ENCODE measurements around the gene ZDHHC22. TPM values are rescaled to one million over a fixed set of nuclear protein-coding genes. Genes with fewer than 3 reads are reported as not detected.

The ZDHHC22 gene
- total and polyA plus RNA-seq, 8 donors = 0.08 to 0.18 TPM; not detected in 6

DNA sequence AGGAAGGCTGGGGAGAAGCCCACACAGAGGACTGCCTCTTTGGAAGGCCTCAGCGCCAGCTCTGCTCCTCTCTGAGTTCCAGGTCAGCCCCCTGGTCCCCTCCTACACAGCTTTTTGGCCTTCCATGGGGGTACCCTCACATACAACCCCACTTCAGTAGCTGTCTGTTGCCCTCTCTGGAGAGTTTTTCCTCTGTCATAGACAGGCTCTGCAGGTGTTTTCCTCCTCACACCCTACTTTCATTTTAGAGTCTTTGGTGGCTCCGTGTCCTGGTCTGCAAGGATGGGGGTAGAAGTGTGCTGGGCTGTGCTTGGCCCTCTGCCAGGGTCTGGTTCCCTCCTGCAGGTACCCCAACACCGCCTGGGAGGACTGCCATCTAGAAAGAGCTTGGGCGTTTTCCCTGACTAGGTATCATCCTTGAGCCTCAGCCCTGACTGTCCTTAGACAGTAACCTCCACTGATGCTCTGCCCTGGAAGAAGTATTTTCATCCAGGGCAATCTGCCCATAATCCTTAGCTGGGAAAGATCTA lies 15.1 kb downstream of the ZDHHC22 start:
- intact Hi-C loops (cut with DNase I; ENCODE audit: low total_unique reads) = loop anchor here (5.0 kb wide), 1 partner anchor 34 kb away; no protein-coding TSS in a partner anchor

DNA sequence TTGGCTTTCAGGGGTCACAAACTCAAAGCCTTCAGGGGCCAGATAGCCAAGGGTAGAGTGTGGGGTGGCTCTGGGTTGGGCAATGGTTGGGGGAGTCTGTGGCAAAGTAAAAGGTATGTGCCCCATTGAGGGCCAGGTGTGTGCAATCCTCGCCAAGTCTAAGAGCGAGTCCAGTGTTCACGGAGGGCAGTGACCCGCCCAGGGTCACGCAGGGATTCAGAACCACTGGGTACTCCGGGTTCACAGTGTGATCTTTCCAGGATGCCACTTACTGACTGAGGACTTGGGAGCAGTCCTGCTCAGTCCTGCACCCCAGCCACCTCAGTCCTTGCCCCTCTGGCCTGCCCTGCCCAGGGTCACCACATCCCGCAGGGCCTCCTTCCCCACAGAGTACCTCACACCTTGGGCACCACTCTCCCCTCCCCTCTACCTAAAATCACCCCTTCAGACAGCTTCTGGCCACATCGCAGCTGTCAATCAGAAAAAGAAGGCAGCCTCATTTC lies 15.7 kb downstream of the ZDHHC22 start:
- Histone ChIP-seq H3K4me3 (no peak overlapping the region), H3K27ac (no peak overlapping the region), H3K36me3 (peaks cover 0 to 6% (median 2%) of the 10 kb centered on the region in 4 donors), H3K4me1 (peaks cover 25 to 47% (median 35%) of the 10 kb centered on the region in 4 donors), H3K9me3 (no peaks in the 10 kb centered on the region), H3K27me3 (peaks cover 0 to 43% (median 6%) of the 10 kb centered on the region in 3 donors)
- DNase-seq = no peak
- 85 to 96% (median 90%) methylated on average over 6 to 8 of the region's 8 CpGs for WGBS, 5 donors
- no peak for TF ChIP-seq POLR2AphosphoS5 (IDR thresholded peaks at IDR 0.05)
- no peak for TF ChIP-seq POLR2A (IDR thresholded peaks at IDR 0.05)
- TF ChIP-seq, protein P1, sequence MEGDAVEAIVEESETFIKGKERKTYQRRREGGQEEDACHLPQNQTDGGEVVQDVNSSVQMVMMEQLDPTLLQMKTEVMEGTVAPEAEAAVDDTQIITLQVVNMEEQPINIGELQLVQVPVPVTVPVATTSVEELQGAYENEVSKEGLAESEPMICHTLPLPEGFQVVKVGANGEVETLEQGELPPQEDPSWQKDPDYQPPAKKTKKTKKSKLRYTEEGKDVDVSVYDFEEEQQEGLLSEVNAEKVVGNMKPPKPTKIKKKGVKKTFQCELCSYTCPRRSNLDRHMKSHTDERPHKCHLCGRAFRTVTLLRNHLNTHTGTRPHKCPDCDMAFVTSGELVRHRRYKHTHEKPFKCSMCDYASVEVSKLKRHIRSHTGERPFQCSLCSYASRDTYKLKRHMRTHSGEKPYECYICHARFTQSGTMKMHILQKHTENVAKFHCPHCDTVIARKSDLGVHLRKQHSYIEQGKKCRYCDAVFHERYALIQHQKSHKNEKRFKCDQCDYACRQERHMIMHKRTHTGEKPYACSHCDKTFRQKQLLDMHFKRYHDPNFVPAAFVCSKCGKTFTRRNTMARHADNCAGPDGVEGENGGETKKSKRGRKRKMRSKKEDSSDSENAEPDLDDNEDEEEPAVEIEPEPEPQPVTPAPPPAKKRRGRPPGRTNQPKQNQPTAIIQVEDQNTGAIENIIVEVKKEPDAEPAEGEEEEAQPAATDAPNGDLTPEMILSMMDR (IDR thresholded peaks at IDR 0.05) = no peak
- no peak for TF ChIP-seq EP300 (IDR thresholded peaks at IDR 0.05)
- intact Hi-C loops (cut with DNase I; ENCODE audit: low total_unique reads) = loop anchor here (5.0 kb wide), 1 partner anchor 34 kb away; no protein-coding TSS in a partner anchor

More for the DNA sequence above, 15.1 kb downstream of the ZDHHC22 start:
- H3K27ac ChIP-seq = no peak overlapping the region
- no peaks in the 10 kb centered on the region for H3K36me3 ChIP-seq
- DNase-seq = no peak
- H3K9me3 ChIP-seq = no peaks in the 10 kb centered on the region
- H3K4me1 ChIP-seq = peaks cover 24 to 41% (median 29%) of the 10 kb centered on the region in 4 donors
- H3K27me3 ChIP-seq = peaks cover 0 to 48% (median 6%) of the 10 kb centered on the region in 3 donors
- TF ChIP-seq EP300 (IDR thresholded peaks at IDR 0.05) (no peak), POLR2A (IDR thresholded peaks at IDR 0.05) (no peak)
- TF ChIP-seq, protein P1 (IDR thresholded peaks at IDR 0.05) = no peak
- 80 to 95% (median 89%) methylated on average over 4 of the region's 4 CpGs for WGBS, 5 donors
- no peak overlapping the region for H3K4me3 ChIP-seq

DNA sequence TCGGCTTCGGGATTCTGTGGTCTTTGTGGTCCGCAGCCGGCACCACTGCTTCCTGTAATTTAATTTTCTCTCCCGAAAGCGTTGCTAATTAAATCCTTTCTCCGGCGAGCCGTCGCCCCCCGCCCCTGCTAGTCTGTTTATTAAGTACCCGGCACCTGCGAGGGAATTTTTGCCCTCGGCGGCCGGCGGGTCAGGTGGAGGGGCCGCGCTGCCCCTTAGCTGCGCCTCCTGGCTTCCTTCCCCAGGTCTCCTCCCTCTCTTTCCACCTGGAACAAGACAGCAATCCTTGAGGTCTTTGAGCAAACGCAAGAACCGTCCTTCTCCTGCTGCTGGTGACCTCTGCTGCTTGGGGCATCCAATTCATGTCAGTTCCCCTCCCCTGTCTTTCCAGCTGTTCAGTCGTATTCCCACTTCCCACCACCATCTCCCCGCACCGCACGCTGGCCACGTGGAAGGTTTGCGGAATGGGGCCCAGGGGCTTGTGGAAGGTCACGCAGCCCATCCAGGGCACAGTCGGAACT lies 16.2 kb downstream of the ZDHHC22 start:
- TF ChIP-seq, protein P1 (IDR thresholded peaks at IDR 0.05) = peak in 2 of 7 experiments; percentile 15 to 24
- TF ChIP-seq POLR2AphosphoS5 (IDR thresholded peaks at IDR 0.05) = no peak
- no peak for TF ChIP-seq POLR2A (IDR thresholded peaks at IDR 0.05)
- Histone ChIP-seq H3K27me3 (peaks cover 0 to 43% (median 6%) of the 10 kb centered on the region in 3 donors), H3K4me1 (peaks cover 25 to 52% (median 39%) of the 10 kb centered on the region in 4 donors), H3K27ac (peak overlapping the region in 1 of 5 donors; percentile 47), H3K4me3 (peak overlapping the region; percentile 51 to 58 (median 56)), H3K36me3 (peaks cover 0 to 9% (median 2%) of the 10 kb centered on the region in 4 donors), H3K9me3 (no peaks in the 10 kb centered on the region)
- 16 to 21% (median 18%) methylated on average over 27 to 30 of the region's 30 CpGs for WGBS, 5 donors
- DNase-seq = no peak
- intact Hi-C loops (cut with DNase I; ENCODE audit: low total_unique reads) = loop anchor here (5.0 kb wide), 1 partner anchor 33 kb away; no protein-coding TSS in a partner anchor

DNA sequence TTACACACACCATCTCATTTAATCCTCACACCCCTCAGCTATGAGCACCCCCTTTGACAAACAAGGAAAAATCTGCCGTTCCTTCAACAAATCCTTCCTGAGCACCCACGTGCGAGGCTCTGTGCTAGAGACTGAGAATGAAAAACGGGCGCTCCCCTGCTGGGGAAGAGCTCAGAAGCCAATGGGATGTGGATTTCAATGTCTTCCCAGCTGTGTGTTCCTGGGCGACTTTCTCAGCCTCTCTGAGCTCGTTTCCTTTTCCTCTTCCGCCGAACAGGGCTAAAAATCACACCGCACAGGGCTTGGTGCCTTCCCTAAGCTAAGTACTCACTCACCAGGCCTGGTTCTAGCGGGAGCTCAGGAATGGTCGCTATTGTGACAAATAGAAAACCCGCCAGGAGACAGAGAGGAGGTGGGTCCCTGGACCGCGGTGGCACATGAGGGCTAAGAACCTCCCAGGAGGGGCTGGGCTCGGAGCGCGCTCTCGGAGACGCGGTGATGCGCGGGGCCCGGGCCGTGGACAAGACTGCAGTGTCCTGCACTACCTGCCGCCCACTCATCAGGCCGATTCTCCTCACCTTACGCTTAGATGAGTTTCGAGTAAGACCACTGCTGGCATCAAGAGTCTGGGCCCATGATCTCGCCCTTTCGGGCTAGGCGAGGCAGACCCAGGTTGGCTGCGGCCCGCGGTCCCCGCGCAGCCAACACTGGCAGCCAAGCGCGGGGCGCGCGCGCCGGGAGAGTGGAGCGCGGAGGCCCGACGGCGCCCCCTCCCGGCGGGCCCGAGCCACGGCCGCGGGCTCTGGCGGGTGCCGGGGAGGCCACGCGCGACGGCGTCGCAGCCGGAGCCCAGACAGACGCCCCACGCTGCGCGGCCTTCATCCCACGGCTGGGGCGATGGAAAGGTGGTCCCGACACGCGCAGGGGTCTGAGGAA lies 17.0 kb downstream of the ZDHHC22 start:
- WGBS, 5 donors = 5 to 9% (median 5%) methylated on average over 38 to 73 of the region's 73 CpGs
- DNase-seq = peak; percentile 72 to 83
- Histone ChIP-seq H3K9me3 (no peaks in the 10 kb centered on the region), H3K4me1 (peaks cover 25 to 52% (median 39%) of the 10 kb centered on the region in 4 donors), H3K27ac (peak overlapping the region in 4 of 5 donors; percentile 45 to 82 (median 60)), H3K36me3 (peaks cover 0 to 14% (median 5%) of the 10 kb centered on the region in 4 donors), H3K4me3 (peak overlapping the region; percentile 51 to 58 (median 56)), H3K27me3 (peaks cover 0 to 43% (median 6%) of the 10 kb centered on the region in 3 donors)
- intact Hi-C loops (cut with DNase I; ENCODE audit: low total_unique reads) = loop anchor here (5.0 kb wide), 1 partner anchor 32 kb away; no protein-coding TSS in a partner anchor
- TF ChIP-seq POLR2A (IDR thresholded peaks at IDR 0.05) = no peak
- TF ChIP-seq POLR2AphosphoS5 (IDR thresholded peaks at IDR 0.05) = peak in 1 of 3 donors; percentile 6
- no peak for TF ChIP-seq EP300 (IDR thresholded peaks at IDR 0.05)
- TF ChIP-seq, protein P1 (IDR thresholded peaks at IDR 0.05) = peak in 3 of 7 experiments; percentile 55 to 86 (median 74)

Data from stomach (tissue), 9 donors.